Activated CD4-positive, alpha-beta T cell treated with anti-CD3 and anti-CD28 coated beads for 1 hour (primary cell): ENCODE results near the gene ZNF622.
"Not testable (repeated sequence)": the region's sequence is repeated elsewhere in the genome, so short reads cannot be mapped to it uniquely, and the experiment has no call there.

Experiments used
- DNase-seq: peaks from one replicate; pipeline ENCODE4 v3.0.0-alpha.2; 2020

ZNF622 gene

DNA sequence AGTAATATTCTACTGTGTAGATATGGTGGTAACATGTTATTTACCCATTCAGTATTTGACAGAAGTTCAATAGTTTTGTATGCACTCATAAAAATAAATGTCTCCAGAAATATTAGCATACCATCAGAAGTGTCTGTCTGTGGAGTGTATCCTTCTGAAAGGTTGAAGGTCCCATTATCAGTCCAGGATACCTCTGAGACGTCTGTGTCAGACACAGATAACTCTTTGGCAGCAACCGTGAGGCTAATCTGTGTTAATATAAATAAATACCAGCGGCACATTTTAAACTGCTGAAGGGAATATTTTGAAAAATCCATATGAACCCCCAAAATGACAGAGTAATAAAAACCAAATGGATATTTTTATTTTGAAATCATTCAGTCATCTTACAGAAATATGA is 11.9 kb upstream of the ZNF622 start:
- DNase-seq: no peak

DNA sequence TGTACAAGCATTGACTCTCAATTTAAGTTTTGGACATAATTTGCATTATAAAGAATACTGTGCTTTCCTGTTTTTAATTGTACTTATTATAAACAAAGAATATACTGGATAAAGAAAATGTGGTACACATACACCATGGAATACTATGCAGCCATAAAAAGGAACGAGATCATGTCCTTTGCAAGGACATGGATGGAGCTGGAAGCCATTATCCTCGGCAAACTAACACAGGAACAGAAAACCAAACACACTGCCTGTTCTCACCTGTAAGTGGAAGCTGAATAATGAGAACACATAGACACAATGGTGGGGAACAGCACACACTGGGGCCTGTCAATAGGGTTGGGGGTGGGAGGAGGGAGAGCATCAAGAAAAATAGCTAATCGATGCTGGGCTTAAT is 10.8 kb upstream of the ZNF622 start:
- not testable (repeated sequence) for DNase-seq

DNA sequence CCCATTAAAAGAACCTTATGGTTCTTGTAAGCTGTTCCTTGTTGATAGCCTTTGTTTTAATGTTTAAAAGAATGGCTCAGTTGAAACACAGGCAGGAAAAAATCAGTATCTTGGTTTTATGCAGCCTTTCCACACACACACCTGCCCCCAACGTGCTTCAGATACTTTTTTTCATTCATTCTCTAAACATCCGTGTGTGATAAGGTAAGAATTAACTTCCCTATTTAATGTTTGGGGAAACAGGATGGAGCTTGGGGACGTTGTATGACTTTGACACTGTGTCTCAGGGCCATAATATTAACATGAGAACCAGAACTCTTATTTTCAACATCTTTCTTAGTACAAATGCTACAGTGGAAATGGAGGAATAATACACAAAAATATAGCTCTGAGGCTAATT is 5.8 kb upstream of the ZNF622 start:
- DNase-seq: no peak

DNA sequence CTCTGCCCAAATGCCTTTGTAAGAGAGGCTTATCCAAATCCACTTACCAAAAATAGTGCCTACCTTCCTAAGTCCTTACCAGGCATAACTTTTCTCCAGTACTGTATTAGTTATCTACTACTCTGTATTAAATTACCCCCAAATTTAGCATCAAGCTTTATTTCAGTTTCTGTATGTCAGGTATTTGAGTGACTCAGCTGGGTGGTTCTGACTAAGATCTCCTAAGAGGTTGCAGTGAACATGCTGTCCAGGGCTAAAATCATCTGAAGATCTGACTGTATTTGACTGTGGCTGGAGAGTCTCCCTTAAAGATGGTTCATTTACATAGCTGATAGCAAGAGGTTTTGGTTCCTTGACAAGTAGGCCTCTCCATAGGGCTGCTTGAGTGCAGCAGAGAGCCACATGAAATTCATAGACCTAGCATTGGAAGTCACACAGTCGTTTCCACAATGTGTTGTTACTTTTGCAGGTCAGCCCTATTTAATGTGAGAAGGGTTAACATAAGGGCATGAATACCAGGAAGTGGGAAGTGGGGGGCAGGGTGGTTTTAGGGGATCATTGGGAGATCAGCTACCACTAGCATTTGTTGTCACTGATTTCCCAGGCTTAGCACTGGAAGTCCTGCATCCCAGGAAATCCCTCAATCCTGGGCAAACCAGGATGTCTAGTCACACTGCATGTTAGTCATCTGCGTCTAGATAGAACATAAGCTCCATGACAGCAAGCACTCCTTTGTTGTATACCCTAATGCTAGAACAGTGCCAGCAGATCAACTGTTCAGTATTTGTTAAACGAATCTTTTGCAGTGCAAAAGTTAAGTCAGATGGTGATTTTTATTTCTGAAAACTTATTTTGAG is 2.0 kb upstream of the ZNF622 start:
- no peak for DNase-seq

DNA sequence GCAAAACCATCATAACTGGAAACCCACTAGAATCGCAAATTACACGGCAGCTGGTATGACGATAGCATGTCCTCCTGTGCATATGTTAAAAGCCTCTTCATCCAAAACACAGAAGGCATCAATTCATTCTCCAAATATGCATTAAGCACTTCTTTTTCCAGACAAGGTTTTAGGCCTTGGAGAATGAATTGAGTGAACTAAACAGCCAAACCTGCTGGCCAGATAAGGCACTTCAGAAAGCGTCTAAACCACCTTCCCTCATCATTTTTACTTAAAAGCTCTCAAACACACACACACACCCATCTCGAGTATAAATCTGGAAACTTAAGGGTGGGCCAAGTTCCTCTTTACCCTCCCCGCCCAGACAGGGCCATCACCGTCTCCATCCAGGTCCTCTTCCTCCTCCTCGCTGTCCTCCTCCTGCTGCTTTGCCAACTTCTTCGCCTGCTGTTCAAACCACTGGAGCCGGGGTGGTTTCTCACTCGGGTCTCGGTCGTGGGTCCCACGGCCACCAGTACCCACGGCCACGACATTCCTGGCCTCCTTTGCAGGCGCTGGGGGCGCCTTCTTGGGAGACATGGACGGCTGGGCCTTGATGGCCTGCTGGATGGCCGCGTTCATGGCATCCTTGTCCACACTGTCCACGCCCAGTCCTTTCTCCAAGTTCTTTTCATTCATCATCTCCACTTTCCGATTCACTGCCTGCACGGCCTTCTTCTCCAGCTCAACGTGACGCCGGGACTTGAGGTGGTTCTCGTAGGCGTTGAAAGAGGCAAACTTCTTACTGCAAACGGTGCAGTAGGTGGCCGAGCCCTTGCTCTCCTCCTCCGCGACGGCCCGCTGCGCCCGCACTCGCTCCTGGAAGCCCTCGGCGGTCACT is 696 bp downstream of the ZNF622 start:
- peak; percentile 10 for DNase-seq

DNA sequence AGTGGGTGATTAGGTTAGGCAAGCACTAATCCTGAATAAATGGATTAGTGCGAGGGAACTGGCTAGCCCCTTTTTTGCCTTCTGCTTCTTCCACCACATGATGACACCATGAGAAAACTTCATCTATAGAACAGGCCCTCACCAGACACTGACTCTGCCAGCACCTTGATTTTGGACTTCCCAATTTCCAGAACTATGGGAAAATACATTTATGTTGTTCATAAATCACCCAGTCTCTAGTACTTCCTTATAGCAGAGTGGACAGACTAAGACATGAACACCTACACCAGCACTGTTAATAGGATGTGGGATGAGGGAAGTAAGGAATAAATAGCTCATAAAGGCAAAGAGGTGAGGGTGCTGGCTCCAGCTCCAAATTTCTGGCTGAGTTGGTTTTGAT is 1.4 kb downstream of the ZNF622 start:
- no peak for DNase-seq

DNA sequence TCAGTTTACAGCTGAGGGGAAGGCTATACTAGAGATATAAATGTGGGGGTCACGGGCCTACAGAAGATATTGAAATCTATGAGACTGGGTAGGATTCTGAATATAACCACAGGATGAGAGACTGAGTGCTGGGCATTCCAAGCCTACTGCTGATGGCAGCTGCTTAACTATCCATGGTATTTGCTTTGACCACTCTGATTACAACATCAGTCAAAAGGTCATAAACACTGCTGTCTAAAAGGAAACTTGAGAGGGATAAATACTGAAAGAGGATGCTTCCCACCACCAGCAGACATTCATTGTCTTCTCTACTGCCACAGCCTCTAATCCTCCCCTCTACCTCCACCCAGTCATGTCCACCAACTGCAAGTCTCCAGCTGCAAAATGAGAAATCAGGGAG is 3.8 kb downstream of the ZNF622 start:
- no peak for DNase-seq

DNA sequence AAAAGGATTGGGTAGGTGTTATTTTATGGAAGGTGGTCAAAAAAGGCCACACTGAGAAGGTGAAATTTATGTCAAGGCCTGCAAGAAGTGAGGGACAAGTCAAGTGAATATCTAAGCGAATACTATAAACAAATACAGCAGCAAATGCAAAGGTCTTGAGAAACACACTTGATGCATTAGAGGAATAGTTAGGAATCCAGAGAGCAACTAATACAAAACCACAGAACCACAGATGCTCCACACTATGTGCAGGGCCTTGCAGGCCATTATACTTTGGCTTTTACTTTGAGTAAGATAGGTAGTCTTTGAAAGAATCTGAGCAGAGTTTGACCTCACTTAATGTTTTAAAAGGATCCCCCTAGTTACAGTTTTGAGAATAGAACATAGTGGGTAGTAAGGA is 4.6 kb downstream of the ZNF622 start:
- DNase-seq: no peak

DNA sequence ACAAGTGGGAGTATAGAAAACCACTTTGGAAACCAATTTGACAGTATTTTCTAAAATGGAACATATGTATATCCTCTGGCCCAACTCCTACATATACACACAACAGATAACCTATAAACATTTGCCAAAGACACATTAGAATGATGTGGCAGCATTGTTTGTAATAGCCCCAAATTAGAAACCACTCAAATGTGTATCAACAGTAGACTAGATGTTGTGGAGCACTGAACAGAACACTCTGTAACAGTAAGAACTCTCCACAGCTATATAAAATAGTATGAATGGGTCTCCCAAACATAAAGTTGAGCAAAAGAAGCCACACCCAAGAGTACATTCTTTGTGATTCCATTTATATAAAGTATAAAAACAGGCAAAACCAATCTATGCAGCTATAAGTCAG is 6.1 kb downstream of the ZNF622 start:
- DNase-seq: no peak

DNA sequence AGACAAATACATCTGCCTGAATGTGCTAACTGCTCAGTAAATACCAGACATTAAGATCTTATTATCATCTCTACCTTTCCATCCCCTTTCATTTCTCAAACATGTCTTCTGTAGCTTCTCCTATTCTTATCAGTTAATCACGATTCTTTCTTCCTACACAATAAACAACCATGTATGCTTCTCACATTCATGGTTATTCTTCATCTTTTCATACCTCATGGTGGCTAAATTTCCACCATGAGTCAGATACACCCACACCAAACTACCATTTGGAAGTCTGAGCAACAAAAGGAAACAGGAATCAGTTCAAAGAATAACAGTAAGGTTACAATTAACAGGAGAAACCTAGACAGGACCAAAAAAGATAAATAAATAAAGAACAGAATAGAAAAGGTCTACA is 7.7 kb downstream of the ZNF622 start:
- no peak for DNase-seq

DNA sequence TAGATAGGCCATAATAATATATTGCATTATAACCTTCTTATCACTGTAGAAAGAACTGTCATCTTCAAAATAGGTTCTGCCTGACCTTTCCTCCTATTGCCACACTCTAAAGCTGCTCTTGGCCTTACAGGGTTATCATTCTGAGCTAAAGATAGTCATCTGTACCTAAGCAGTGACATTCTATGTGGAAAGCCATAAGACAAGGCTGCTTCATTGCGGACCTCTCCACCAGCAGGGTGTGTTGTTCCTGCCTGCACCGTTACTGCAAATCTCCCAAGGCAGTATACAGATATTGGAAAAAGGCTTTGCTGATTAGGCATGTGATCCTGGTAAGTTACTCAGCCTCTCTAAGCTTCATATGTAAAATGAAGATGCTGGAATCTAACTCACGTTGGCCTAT is 8.1 kb downstream of the ZNF622 start:
- no peak for DNase-seq

DNA sequence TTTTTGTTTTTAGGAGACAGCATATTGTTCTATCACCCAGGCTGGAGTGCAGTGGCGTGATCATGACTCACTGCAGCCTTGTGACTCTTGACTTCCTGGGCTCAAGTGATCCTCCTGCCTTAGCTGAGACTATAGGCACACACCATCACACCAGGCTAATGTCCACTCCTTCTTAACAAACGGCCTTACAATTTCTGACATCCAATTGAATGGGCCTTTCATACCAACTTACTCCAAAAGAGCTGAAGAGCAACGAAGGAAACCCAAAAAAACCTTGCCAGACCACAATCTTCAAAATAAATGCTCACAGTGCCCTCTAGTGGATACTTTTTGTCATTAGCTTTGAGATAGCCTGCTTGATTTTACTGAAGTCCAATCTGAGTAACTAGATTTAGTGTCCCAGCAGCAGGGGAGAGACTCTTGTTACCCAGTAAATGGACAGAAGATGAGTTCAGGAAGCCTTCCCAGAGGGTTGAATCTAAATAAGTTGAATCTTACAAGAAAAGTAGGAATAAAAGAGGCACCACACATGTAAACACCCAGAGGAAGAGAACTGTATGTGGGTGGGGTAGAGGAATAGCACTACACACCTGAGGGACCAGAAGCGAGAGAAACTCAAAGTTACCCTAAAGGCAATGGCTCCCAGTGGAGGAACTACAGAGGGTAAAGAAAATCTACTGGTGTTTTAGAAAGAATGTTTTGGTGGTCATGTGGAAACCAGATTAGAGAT is 9.3 kb downstream of the ZNF622 start:
- no peak for DNase-seq

DNA sequence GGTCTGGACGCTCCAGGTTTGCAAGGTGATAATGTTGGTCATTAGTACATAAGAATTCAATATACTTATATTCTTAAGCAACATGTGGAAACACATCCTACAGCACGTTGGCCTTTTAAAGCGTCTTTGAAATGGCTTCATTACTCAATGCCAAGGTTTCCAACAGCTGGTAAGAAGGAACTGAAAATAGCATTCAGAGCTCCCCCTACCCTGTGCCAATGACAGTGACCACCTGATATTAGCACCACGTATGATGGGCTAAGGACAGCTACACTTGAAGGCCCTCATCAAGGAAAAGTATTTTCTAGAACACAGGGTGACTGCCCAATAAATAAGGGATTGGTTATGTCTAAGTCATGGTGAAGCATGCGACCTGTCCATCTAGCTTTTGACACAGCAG is 9.9 kb downstream of the ZNF622 start:
- no peak for DNase-seq

DNA sequence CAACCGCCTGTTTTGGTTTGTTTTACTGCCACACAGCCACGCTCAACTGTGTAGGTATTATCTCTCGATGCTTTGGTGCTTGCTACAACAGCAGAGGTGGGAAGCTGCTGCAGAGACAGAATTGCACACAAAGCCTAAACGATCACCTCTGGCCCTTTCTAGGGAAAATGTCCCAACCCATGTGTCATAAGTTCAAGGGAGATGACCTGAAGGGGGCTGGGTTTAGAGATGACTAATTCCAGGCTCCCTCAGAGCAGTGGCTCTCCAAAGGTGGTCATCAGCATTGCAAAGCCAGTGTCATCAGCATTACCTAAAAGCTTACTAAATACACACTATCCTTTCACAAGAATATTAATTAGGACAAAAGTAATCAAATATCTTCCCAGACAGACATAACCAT is 10.9 kb downstream of the ZNF622 start:
- DNase-seq: no peak

DNA sequence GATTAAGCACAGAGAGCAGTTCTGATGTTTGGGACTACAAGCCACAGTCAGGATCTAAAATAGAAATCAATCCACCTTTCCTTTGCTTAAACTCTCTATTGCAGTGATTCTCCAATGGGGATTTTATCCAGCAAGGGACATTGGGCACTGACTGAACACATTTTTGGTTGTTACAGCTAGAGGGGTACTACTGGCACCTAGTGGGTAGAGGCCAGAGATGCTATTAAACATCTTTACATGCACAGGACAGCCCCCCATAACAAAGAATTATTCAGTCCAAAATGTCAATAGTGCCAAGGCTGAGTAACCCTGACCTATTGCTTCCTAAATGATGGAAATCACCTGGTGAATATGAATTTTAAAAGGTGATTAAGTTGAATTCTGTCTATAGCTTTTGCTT is 12.0 kb downstream of the ZNF622 start:
- no peak for DNase-seq

DNA sequence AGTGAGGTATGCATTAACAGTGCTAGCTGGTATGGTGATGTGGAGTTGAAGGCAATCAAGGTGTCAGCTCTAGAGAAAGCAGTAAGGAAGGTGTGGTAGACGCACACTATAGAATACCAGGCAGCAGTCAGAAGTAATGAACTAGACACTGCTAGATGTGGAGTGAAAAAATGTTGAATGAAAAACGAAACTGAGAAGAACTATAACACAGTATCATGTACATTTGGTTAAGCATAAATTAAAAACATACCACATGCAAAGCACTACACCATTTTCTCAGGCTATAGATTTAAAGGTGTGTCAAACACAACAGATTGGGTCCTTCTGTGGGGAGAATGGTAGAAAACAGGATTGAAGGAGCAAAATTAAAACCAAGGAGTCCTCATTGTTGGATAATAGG is 15.4 kb downstream of the ZNF622 start:
- DNase-seq: no peak

DNA sequence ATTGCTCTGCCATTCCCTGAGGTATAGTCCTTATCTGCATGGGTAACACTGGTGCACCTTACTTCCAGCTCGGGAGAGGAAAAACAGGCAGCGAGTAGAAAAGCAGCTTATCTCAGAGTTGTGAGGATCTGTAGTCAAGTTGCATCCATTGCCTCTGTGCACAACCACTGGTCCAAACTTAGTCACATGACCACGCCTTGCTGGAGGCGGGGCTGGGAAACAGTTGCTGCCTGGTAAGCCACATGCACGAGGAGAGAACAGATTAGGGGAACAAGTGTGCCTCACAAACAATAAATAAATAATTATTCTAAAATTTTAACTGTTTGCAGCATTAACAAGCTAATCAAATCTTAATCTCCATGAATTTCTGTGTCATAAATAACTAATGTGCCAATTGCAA is 18.6 kb downstream of the ZNF622 start:
- no peak for DNase-seq

DNA sequence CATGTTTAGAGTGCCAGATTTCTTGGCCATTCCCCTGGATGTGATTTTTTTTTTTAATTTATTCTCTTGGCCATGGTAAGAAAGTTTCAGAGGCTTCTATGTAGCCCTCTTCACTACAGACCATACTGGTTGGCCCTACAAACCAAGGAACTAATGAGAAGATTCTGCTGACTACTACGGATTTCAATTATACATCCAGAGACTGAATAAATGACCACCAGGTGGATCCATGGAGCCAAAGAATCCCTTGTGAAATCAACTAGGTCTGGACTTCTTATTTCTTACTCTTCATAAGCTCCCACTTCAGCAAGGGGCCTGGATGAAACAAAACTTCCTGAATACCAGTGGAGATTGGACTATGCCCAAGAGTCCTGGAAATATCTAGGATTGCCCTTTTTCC is 27.6 kb downstream of the ZNF622 start:
- no peak for DNase-seq

DNA sequence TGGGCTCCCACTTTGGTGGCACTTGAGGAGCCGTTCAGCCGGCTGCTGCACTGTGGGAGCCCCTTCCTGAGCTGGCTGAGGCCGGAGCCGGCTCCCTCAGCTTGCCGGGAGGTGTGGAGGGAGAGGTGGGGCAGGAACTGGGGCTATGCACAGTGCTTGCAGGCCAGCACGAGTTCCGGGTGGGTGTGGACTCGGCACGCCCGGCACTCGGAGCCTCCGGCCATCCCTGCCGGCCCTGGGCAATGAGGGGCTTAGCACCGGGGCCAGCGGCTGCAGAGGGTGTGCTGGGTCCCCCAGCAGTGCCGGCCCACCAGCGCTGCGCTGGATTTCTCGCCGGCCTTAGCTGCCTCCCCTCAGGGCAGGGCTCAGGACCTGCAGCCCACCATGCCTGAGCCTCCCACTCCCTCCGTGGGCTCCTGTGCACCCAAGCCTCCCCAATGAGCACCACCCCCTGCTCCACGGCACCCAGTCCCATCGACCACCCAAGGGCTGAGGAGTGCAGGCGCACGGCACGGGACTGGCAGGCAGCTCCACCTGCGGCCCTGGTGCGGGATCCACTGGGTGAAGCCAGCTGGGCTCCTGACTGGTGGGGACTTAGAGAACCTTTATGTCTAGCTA is 29.4 kb downstream of the ZNF622 start:
- DNase-seq: not testable (repeated sequence)

DNA sequence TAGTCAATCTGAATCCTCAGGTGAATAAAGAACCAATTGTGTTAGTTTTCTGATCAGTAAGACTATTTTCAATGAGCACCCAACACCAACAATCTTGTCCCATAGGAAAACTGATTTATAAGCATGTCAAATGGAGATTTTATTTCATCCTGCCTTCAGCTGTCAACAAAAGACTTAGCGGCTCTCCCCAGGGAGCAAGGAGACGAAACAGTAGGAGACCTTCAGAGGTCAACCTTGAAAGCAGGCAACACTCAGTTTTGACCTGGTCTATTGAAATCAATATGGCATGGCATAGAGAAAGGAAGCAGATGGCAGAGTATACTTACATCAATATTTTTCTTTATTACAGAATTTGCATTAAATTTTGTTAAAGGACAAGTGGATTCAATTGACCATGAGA is 34.1 kb downstream of the ZNF622 start:
- no peak for DNase-seq

DNA sequence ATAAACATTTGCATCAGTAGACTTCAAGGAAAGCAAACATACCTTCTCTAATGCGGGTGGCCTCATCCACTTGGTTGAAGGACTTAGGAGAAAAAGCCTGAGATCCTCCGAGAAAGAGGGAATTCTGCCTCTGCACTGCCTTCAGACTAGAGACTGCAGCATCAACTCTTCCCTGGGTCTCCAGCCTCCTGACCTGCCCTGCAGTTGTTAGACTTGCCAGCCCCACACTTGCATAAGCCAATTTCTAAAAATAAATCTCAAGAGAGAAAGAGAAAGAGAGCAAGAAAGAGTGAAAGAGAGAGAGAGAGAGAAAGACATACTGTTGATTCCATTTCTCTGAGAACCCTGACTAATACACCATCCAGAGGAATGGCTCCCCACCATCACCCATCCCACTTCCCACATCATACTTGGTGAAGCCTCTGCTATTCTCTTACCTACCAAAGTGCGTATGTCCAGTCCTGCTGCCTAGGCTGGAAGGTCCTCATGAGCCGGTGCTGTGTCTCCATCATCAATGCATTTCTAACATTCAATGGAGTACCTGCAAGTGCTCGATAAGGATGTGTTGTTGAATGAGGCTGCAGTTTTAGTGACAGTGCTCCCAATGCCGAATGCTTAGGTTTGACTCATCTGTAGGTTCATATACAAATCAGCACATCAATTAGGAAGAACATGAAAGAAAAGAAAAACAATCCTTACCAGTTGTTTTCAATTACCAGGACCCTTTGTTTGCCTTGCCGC is 35.1 kb downstream of the ZNF622 start:
- DNase-seq: no peak

DNA sequence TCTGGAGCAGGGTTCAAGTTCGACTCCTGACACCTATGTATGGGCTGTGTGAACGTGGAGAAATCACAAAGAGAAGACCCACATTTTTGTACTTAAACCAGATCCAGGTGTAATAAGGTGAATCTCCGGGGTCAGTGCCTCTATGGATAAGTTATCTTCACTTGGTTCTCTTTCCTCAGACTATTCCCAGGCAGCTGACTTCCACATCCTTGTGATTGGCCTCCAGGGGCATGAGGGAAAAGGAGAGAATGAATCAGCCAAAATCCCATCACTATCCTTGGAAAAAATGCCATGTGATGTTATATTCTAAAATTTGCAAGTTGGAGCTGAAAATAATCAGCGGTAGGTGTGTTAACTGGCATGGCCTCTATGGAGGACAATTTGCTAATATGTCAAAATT is 37.2 kb downstream of the ZNF622 start:
- DNase-seq: no peak
